Suppressor macrophage (primary cell): Measurements from ENCODE around the gene DGCR6L.
A peak's percentile ranks its signal among the peaks of the same experiment; 100 is the strongest.
"Not testable (repeated sequence)": the region's sequence is repeated elsewhere in the genome, so short reads cannot be mapped to it uniquely, and the experiment has no call there.

Experiments used
- DNase-seq, 4 experiments: peaks; one replicate each; pipeline ENCODE4 v3.0.0-alpha.2; 2020 to 2022

Gene DGCR6L

DNA sequence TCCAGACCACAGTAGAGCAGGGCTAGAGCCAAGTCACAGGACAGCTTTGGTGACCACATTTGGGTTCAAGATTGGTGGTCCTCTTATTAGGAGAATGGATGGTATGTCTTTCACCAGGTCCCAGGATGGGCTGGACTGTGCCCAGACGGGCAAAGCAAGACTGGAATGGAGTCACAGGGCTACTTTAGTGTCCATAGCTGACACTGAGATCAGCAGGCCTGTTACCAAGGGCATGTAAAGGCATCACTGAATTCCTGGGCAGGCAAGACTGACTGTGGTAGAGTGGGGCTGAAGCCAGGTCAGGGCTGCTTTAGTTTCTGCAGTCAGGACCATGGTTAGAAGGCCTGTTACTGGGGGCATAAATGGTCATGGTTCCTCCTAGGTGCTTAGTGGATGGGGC is 6.1 kb upstream of the DGCR6L start:
- DNase-seq = not testable (repeated sequence)

DNA sequence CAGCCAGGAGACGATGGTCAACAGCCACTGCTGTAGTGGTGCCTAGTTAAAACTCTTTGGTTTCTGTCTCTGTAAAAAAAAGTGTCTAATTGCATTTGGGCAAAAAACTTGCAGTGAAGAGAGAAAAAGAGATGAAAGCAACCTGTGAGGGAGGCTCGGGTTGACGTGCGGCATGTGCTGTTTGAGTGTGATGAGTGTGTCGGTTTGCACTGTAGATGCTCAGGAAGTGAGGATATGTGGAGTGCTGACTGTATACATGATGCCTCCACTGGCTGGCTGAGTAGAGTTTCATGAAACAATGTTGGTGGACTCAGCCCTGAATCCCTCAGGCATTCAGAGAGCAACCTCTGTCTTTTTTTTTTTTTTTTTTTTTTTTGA is 4.3 kb upstream of the DGCR6L start:
- DNase-seq = no peak

DNA sequence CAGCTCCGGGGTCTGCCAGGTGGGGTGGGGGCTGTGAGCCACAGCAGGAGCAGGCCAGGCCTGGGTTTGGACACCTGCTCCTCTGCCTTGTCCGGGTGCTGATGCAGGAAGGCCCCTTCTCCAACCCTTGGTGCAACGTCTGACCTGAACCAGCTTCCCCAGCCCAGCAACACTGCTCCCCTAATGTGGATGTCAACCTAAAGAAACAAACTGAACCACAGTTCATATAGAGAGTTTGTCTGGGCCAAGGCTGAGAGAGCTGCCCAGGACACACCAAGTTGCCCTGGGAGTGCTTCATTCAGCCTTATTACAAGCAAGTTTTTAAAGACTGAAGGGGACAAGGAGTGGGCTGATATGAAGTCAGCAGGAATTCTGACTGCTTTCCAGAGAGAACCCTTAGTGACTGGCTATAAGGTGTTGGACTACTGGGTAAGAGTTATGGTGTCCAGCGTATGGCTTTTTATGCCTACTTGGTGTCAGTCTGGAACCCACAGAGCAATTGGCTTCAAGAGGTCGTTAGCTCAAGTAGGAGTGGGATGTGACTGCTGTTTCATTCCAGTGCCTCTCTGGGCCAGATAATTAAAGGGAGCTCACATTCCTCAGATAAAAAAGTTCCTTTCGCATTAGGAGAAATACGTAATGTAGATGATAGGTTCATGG is 1.8 kb upstream of the DGCR6L start:
- DNase-seq = peak in 1 of 4 experiments; percentile 2

DNA sequence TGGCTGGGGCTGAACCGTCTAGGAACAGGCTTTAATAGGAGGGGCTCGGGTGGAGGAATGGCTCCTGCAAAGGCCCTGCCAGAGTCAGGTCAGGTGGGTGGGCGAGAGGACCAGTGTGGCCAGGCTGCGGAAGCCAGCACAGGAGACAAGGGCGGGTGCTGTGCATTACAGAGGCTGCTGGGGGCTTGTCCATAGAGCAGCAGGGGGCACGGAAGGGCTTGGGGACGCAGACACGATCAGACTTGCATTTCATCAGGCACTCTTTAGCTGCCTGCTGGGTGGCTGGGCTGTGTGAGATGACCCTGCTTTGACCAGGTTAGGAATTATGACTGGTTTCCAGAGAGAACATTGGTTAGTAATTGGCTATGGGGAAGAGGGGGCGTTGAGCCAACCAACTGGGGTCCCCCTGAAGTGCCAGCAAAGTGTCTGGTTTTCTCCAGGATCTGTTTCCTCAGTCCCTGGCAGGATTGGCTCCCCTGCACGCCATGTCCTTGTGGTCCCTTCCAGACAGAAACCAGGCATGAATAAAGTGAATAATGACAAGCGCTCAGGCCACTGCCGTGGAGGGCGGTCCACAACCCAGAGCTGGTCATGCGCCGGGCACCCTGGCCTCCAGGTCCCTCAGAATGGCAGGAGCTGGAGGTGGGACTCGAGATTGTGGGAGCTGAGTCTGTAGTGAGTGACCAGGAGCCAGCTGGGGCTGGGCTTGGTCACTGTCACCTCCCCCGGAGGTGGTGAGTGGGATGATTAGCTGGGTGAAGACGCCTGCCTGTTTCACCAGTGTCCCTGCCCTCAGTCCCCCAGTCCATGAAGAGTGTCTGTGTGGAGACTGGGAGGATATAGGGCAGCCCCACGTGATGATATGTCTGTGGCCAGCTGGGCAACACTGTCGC is 1.0 kb upstream of the DGCR6L start:
- DNase-seq = peak in 2 of 4 experiments; percentile 9 to 46

- DNase-seq = peak in 3 of 4 experiments; percentile 34 to 50 (median 35)
Observed at GRCh38 chr22:20319041-20319744, 667 bp downstream of the DGCR6L start.

- DNase-seq = peak; percentile 24 to 44 (median 38)
Observed at GRCh38 chr22:20318043-20318688, 1.7 kb downstream of the DGCR6L start.

DNA sequence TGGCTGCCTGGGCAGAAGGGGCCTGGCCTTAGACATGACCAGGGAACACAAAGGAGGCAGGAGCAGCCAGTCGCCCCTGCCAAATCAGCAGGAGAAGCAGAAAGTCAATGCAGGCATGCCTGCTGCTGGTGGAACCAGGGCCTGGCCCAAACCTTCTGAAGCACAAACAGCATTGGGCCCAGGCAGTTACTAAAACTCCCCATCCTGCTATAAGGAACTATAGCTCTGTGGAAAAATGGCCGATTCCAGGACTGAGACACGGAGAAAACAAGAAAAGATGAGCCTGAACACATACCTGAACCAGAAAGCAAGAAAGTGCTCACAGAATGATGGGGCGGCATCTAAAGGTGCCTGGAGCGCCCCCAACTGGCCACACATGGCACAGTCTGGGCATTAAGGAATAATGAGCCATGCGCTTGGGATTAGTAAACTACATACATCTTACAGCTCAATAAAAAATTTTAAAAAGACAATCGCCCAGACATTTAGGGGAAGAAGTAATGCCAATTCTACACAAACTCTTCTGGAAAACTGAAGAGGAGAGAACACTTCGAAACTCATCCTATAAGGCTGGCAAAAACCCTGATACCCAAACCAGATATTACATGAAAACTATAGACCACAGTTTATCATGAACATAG is 2.3 kb downstream of the DGCR6L start:
- peak in 1 of 4 experiments; percentile 20 for DNase-seq

- DNase-seq = no peak
Observed at GRCh38 chr22:20316844-20317401, 2.9 kb downstream of the DGCR6L start.

GRCh38 chr22:20316217-20316843 is 3.5 kb downstream of the DGCR6L start:
- DNase-seq = no peak

GRCh38 chr22:20315337-20316216 is 4.3 kb downstream of the DGCR6L start:
- no peak for DNase-seq

DNA sequence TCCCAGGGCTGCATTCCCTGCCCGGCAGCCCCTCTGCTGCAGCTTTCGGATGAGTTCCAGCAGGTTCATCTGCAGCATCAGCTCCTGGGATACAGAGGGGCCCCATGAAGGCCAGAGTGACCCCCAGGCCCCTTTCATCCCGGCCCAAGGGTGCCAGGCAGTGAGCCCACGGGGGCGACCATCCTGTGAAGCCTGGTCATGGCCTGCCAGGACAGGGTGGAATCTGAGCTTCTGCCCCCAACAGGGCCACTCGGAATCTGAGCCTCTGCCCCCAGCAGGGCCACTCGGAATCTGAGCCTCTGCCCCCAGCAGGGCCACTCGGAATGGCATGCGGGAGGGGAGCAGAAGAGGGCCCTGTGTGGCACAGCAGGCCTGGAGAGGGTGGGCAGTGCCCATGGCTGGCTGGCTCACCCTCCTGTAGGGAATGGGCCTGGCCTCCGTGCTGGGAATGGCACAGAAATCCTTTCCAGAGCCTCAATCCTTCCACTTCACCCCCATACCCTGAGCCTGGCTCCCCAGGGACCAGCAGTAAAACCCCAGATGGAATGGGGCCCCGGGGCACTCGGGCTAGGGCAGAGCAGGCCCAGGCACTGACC is 5.0 kb downstream of the DGCR6L start:
- DNase-seq = not testable (repeated sequence)

DNA sequence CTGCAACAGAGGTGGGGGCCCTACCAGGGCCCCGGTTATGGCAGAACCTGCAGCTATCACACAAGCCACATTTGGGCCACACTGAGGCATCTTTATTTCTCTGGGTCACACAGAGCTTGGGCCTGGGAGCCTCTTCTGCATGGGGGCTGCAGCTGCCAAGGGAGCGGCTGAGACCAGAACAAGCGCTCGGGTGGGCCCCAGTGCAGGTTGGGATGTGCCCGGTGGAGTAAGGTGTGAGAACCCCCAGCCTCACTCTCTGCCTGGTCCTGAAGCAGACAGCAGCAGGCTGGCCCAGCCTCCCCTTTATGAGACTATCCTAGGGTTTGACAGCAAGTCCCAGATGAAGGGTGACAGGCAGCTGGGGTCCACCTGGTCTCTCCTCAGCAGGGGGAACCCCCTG is 5.7 kb downstream of the DGCR6L start:
- not testable (repeated sequence) for DNase-seq

- not testable (repeated sequence) for DNase-seq
Observed at GRCh38 chr22:20313306-20314077, 6.4 kb downstream of the DGCR6L start.

DNA sequence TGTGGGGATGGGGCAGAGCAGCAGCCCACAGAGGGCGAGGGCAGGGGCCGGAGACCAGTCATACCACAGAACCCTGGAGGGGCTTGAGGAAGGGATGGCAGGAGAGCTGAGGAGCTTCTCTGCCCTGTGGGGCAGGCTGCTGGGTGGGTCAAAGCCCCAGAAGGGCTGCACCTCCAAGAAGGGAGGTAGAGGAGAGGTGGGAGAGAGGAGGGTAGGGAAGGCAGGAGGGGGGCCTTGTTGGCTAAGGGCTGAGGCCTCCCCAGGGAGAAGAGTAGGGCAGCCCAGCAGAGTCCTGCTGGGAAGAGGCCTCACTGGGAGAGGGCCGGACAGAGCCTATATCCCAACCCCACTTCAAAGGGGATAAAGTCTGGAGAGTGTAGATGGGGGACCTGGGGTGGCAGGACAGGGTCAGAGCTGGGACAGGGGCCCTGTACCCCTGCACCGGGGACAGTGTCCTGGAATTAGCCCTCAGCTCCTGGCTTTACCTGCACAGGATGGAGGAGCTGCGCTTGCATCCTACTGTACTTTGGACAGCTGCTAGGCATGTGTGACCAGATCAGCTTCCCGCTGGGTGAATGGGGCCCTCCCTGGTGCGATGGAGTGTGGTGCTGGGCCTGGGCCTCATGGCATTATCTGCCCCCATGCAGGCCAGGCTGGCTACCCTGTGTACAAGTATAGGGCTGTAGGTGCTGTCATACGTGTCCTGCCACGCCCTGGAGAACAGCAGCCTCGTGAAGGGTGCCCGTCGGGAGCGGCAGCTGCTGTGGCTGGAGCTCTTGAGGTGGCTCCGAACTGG is 7.3 kb downstream of the DGCR6L start:
- DNase-seq = no peak

- DNase-seq = not testable (repeated sequence)
Observed at GRCh38 chr22:20311249-20312062, 8.4 kb downstream of the DGCR6L start.

DNA sequence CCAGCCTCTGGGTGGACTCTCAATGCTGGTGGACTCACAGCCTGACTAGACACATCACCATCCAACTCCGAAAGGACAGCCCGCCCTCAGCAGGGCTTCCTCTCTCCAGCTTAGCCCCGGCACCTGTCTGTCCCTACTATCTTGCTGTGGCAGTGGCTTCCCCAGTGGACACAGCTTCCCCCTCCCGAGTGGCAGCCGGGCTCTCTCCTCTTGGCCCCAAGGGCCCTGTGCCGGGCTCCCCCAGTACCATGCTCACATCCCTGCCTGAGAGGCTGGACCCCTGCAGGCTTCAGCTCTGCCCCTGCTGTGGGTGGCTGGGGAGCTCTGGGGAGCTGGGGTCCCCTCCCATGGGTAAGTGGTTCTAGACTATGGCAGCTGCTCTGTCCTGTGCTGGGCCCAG is 9.1 kb downstream of the DGCR6L start:
- DNase-seq = not testable (repeated sequence)

- DNase-seq = not testable (repeated sequence)
Observed at GRCh38 chr22:20310180-20310579, 9.7 kb downstream of the DGCR6L start.
